SK-N-DZ (cell line): Measurements from ENCODE around the gene SYCP2L.
"Not testable (repeated sequence)": the region's sequence is repeated elsewhere in the genome, so short reads cannot be mapped to it uniquely, and the experiment has no call there.

Experiments used
- DNase-seq: peaks from one replicate; pipeline ENCODE4 v3.0.0-alpha.2; 2015; ENCODE audit warnings: low spot score

Gene SYCP2L

DNA sequence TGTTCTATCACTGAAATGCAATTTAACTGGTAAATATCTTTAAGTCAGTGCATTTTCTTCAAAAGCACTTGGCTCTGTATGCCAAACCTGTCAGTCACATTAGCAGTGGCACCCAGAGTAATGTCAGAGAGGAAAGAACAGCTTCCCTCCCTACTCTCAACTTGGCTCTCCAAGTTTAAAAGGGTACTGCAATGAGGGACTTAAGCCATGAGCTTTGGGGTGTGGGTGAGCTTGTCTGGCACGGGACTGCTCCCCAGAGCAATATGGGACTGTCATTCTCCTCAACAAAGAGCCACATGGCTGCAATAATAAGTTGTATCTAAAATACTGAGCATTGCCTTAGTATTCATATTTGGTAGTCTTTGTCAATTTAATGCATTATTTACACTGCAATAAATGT, 9.0 kb upstream of the SYCP2L start:
- no peak for DNase-seq

- no peak for DNase-seq
Measured at GRCh38 chr6:10880366-10880765, 6.5 kb upstream of the SYCP2L start.

- not testable (repeated sequence) for DNase-seq
Measured at GRCh38 chr6:10882253-10882630, 4.6 kb upstream of the SYCP2L start.

DNA sequence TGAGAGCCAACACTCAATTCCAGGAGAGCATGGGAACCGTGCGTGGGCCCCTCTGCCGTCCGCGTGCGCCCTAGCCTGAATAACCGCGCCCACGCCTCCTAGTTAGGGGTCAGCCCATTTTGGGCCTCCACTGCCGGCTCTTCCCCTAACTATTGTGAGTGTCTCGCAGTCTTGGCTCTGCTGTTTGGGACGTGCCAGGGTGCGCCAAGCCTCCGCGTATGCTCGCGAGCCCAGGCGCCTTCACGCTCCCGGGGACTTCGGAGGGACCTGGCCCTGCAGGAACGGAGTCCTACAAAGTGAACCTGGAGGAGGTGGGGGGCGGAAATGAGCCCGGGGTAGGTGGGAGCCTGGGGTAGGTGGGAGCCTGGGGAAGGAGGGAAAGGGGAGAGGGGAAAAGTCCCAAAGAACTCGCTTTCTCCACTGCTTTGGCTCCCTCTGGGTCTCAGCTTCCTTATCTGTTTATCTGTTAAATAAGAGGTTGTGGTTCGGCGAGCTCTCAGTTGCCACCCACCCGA, 4.1 kb upstream of the SYCP2L start:
- no peak for DNase-seq

DNA sequence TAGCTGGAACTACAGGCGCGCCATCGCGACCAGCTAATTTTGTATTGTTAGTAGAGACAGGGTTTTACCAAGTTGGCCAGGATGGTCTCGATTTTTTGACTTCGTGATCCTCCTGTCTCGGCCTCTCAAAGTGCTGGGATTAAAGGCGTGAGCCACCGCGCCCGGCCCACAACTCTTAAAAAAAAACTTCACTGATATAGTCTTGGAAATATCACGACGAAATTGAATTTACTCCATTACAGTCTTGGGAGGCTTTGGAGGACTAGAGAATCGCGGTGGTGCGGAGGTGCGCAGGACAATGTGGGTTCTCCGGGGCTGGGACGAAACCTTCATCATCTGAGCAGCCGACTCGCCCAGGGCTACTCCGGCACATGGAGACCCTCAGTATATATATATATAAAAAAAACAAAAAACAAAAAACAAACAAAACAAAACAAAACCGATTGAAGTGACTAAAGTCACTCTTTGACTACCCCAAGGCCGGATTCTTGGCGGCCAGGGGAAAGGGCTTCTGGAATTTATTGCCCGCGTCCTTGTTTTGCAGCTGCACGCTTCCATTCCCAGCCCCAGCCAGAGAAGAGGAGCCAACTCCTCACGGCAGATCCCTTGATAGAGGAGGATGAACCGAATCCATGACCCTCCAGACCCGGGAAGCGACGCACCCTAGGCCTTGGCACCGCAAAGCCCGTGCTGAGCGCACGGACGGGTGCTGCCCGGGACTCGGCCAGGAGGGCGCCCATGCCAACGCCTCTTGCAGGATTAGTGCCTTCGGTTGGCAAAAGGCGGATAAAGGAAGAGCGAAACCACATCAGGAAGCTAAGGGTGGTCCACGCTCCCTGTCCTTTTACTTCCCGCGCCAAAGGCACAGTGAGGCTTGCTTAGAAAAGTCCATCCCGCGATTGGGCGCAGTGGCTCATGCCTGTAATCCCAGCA, 3.3 kb upstream of the SYCP2L start:
- no peak for DNase-seq

DNA sequence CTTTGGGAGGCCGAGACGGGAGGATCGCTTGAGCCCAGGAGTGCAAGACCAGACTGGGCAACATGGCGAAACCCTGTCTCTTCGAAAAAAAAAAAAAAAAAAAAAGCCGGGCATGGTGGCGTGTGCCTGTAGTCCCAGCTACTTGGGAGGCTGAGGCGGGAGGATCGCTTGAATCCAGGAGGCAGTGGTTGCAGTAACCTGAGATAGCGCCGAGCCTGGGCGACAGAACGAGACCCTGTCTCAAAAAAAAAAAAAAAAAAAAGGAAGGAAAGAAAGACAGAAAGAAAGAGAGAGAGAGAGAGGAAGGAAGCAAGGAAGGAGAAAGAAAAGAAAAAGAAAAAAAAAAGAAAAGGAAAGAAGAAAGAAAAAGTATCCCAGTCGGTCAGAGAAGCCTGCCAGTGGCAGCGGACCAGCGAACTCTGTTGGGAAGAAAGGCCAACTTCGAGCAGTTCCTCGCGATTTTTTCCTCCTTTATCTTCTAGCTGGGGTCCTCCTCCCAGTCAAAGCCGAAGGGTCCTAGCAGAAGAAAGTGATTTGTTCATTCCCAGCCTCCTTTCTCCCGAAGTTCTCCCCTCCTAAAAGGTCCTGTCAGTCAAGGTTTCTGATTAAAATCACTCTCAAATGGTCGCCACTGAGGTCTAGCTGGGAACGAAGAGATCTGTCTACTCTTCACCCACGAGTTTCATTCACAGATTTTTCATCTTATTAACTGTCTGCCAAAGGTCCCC, 2.4 kb upstream of the SYCP2L start:
- DNase-seq, result no peak

DNA sequence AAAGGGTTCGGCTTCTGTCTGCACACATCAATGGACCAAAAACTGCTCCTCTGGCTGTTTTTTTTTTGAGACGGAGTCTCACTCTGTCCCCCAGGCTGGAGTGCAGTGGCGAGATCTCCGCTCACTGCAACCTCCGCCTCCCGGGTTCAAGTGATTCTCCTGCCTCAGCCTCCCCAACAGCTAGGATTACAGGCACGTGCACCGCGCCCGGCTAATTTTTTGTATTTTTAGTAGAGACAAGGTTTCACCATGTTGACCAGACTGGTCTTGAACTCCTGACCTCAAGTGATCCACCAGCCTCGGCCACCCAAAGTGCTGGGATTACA, 524 bp upstream of the SYCP2L start:
- not testable (repeated sequence) for DNase-seq

GRCh38 chr6:10890151-10890550, 3.3 kb downstream of the SYCP2L start:
- DNase-seq, result no peak

DNA sequence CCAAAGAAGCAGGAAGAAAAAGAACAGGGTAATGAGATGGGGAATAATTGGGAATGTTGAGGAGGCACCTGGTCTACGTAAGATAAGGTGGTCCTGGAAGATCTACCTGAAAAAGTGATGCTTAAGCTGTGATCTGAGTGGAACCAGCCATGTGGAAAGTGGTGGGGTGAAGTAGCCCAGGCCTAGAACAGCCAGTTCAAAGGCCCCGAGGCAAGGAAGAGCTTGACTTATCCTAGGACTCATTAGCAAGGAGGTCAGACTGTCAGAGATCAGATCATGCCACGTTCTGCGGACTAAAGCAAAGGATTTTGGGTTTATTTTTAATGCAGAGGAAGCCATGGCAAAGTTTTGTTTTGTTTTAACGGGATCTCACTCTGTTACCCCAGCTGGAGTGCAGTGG, 5.1 kb downstream of the SYCP2L start:
- no peak for DNase-seq

DNA sequence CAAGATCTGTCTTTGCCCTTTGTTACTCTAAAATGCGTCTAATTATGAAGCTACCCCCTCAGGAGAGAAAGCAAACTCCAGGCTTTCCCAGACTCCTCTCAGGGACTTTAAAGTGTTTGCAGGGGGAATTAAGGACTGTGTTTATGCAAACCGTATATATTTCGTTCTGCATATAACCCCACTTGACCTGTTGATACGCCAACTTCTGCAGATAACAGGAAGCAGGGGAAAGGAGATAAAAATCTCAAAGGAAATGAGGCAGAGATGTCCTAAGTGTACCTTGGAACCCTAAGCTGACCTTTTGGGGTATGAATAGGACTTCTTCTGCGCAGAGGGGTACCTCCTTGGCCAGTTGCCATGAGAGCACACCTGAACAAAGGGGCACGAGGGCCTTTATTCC, 8.1 kb downstream of the SYCP2L start:
- no peak for DNase-seq

DNA sequence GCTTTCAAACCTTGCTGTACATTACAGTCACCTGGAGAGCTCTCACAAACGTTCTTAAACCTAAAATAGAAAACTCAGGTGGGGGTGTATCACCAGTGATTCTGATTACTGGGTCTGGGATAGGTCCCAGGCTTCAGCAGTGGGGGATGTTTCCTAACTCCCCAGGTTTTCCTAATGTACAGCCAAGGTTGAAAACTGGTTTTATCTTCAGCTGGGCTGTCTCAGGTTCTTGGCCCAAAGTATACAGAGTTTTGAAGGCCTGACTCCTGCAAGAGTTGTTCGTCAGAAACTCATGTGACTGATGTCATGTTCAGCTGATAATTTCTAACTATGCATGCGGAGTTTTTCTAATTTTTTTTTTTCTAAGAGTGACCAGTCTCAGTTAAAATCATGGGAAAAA, 9.8 kb downstream of the SYCP2L start:
- DNase-seq, result no peak

DNA sequence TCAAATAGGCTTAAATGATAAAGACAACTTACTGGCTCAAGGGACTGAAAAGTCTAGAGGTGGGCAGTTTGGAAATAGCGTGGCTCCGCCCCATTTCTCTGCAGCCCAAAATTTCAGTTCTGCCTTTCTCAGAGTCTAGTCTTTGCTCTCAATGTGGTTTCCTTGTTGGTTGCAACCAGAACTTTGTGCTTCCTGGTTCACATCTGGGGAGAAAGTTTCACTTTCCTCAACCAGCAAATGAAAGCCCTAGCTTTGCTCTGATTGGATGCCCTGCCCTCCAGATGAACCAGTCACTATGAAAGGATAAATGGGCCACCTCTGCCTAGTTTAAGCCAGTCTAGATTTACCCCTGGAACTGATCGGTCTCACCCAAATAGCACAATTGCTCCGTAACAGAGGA, 14.9 kb downstream of the SYCP2L start:
- no peak for DNase-seq

- no peak for DNase-seq
Measured at GRCh38 chr6:10904015-10904414, 17.2 kb downstream of the SYCP2L start.

- DNase-seq, result no peak
Measured at GRCh38 chr6:10908228-10908627, 21.4 kb downstream of the SYCP2L start.

- not testable (repeated sequence) for DNase-seq
Measured at GRCh38 chr6:10919520-10919919, 32.7 kb downstream of the SYCP2L start.

GRCh38 chr6:10933126-10933525, 46.3 kb downstream of the SYCP2L start:
- no peak for DNase-seq

DNA sequence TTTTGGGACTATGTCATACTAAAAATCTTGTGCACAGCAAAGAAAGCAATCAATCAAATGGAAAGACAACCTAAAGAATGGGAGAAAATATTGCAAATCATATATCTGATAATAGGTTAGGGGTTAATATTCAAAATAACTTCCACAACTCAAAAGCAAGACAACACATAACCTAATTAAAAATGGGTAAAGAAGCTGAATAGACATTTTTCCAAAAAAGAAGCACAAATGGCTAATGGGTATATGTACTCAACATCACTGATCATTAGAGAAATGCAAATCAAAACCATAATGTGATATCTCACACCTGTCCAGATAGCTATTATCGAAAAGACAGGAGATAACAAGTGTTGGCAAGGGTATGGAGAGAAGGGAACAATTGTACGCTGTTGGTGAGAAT, 53.0 kb downstream of the SYCP2L start:
- DNase-seq, result no peak

GRCh38 chr6:10945845-10946244, 59.0 kb downstream of the SYCP2L start:
- DNase-seq, result no peak

DNA sequence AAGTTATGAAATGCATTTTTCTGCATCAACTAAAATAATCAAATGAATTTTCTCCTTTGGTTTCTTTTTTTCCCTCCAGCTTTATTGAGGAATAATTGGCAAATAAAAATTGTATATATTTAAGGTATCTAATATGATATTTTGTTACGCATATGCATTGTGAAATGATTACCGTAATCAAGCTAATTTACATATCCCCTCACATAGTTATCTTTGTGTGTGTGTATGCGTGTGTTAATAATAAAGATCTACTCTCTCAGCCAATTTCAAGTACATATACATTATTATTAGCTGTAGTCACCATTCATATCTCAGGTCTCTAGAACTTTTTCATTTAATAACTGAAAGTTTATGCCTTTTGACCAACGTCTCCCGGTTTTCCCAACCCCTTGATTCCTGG, 61.1 kb downstream of the SYCP2L start:
- no peak for DNase-seq

GRCh38 chr6:10949579-10950490, 63.0 kb downstream of the SYCP2L start:
- DNase-seq, result no peak

DNA sequence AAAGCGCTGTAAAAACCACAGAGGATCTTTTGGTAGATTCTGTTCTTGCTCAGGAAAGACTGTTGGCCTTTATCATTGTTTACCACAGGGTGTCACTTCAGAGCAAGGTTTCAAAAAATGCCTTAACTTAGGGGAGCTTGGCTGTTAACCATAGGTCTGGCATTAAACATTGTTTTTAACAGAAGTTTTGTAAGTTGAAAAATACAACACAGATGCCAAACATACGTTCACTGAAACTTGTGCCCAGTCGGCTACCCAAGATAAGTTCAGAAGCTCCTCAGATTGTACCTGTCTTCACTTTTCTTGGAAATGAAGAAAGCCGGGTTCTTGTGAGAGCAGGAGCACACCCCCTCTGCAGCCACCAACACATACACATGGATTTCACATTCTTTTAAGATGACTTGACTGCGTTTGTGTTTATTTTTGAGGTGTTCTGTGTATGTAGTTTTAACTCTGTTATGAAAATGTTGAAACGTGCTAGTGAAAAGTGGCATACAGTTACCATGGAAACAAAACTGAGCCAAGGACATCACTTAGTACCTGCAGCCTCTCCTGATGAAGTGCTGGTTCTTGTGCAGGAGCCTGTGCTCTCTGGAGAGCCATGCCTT, 64.9 kb downstream of the SYCP2L start:
- DNase-seq, result no peak
